Measurements from ENCODE around the gene PITPNC1.
A peak's percentile ranks its signal among the peaks of the same experiment; 100 is the strongest.
"Not testable (repeated sequence)": the region's sequence is repeated elsewhere in the genome, so short reads cannot be mapped to it uniquely, and the experiment has no call there.

The PITPNC1 gene

DNA sequence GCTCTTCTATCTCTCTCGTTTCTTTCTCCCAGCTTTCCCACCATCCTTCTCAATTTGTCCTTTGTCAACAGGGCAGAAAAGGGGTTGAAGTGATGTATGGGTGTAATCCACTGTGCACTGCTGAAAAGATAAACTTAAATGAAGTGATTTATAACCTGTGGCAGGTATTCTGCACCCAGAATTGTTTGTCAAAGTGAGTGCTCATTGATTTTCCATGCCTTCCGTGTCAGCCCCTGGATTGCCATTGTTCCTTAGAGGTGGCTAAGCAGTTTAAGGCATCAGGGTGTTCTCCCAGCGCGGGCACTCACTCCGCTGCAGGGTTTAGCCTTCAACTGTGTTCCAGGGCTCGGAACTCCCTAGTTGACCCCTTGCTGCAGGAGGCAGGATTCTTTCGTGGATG lies 82.9 kb downstream of the PITPNC1 start:
- no peak for DNase-seq (ENCODE audit: low read depth in 2 of 2)

DNA sequence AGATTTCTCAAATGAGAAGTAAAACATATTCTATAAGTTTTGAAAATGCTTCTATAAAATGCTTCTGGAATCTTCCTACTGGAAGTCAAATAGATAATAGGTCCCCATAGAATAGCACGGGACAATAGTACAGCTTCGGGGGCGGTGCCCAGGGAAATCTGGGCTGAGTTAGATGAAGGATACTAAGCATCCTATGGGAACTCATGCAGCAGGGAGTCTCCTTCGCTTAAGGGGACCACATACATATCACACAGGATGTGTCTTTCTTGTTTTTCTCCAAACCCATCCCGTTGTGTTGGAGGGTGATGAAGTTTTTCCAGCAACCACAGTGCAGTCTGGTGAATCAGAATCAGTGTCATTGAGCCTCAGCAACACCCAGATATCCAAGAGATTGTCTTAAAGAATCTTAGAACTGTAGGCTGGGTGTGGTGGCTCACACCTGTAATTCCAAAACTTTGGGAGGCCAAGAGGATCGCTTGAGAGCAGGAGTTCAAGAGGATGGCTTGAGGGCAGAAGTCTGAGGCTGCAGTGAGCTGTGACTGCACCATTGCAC lies 84.2 kb downstream of the PITPNC1 start:
- no peak for DNase-seq (ENCODE audit: low read depth in 2 of 2)

DNA sequence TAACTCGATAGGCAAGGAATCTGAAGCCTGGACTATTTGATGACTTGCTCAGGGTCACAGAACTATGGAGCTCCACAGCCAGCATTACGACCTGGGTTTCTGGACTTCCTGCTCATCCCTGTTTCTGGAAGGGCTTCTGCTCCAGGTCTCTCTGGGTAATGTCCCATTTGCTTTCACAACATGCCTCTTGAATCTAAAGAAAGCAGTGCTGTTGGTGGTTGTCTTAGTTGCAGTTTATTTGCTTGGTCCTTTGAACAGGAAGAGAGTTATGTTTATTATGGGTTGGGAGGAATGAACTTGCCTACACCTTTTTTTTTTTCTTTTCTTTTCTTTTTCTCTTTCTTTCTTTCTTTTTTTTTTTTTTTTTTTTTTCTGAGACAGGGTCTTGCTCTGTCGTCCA lies 84.8 kb downstream of the PITPNC1 start:
- no peak for DNase-seq (ENCODE audit: low read depth in 2 of 2)

DNA sequence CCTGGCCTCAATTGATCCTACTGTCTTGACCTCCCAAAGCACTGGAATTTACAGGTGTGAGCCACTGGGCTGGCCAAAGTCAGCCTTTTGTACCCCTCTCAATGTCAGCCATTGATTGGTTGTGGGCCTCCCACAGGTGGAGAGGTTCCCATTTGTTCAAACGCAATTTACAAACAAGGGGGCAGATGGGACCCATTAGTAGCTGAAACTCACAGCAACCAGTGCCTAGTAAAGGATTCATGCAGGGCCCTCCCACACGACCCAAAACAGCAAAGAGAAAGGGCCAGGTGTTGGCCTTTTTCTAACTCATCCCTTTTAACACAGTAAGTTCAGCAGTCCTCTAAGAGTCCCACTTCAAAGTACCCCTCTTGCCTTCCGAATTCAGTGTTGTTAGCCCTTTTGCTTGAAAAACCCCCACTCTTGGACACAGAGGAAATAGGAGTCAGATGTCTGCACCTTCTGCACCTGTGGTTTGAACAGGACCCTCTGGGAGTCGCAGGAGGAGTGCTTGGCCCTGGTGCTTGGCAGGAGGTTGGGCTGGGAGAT lies 89.2 kb downstream of the PITPNC1 start:
- no peak for DNase-seq (ENCODE audit: low read depth in 2 of 2)

DNA sequence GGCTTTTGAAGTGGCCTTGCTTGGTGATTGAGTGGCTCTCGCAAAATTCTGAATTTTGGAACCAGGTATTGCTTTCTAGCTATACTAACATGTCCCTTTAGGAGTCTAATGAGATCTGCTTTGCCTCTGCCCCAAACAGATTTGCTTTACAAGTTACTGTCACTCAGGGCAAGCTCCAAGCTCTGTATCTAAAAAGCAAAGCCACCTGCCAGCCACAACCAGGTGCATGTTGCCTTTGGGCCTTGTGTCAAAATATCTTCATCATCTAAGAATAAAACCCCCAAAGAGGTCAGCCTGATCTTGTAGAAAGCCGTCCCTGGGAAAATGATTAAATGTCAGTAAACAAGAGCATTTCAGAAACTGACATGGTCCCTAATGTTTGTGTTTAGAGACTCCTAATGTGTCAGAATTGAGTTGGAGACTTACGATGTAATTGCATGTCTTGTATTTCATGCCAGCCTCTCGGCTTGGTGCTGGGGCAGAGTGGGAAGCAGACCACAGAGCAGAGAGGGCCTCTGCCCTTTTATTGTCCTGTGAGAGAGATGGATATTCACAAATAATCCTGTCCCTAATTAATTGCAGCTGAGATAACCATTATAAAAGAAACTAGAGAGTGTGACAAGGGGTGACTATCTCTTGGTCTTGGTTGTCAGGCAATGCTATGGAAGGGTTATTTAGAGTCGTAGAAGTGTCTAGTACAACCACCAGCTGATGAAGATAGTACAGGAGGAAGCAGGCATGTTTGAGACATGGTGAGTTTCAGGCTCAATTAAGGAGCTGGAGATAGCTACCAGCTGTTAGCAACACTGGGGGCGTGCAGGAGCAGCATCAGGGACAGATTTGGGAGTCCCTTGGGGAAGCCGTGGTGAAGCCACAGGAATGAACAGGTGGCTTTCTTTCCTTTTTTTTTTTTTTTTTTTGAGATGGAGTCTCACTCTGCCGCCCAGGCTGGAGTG lies 90.7 kb downstream of the PITPNC1 start:
- DNase-seq (ENCODE audit: low read depth in 2 of 2): no peak

DNA sequence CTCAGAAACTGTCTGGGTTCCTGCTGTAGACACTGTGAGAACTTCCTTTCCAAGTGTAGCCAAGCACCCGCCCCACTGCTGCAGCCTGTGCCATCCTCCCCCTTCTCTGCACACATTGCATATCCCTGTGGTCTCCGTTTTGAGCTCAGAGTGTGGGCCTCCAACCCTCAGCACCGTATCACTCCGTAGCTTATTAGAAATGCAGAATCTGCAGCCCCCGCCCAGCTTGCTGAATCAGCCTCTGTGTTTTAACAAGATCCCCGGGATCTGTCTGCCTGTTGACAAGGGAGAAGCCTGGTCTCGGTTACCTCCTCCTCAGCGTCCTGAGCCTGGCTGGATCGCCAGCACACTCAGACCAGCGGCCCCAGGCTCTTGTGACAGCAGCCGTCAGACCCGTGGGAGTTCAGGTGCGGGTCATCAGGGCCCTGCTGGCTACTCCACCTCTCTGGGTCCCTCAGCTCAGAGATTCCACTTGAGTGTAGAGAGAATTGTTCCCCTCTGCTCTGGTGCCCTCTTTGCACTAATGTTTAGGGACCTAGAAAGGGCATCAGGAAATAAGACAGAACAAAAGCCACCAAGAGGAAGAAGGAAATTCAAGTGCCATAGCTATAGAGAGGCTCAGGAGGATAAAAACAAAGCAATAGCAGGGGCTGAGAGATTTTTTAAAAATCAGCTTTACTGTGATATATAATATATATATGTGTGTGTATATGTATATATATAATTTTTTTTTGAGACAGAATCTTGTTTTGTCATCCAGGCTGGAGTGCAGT lies 92.3 kb downstream of the PITPNC1 start:
- no peak for DNase-seq (ENCODE audit: low read depth in 2 of 2)

DNA sequence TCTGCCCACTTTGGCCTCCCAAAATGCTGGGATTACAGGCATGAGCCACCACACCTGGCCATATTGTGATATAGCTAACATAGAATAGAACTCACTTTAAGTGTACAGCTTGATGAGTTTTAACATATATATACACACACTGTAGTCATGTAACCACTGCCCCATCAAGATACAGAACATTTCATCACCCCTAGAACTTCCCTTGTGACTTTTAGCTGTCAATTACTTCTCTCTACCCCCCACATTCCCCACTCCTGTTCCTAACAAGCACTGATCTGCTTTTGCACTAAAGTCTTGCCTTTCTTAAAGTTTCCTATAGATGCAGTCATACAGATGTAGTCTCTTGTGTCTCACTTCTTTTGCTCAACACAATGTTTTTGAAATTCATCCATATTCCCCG lies 93.1 kb downstream of the PITPNC1 start:
- no peak for DNase-seq (ENCODE audit: low read depth in 2 of 2)

DNA sequence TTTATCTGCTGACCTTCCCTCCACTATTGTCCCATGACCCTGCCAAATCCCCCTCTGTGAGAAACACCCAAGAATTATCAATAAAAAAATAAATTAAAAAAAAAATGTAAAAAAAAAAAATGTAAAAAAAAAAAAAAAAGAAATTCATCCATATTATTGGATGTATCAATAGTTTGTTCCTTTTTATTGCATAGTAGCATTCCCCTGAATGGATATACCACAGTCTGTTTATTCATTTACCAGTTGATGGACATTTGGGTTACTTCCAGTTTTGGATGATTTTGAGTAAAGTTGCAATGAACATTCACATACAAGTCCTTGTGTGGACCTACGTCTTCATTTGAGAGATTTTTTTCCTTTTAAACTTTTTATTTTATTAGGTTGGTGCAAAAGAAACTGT lies 94.0 kb downstream of the PITPNC1 start:
- no peak for DNase-seq (ENCODE audit: low read depth in 2 of 2)

DNA sequence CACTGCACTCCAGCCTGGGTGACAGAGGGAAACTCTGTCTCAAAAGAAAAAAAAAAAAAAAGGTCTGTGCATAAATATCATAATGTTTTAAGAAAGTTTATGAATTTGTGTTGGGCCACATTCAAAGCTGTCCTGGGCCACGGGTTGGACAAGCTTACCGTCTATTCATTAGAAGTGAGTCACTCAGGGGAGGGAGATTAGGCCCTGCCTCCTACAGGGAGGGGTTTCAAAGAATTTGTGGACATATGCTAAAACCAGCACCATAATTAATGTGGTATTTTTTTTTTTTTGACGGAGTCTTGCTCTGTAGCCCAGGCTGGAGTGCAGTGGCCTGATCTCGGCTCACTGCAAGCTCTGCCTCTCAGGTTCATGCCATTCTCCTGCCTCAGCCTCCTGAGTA lies 95.5 kb downstream of the PITPNC1 start:
- not testable (repeated sequence) for DNase-seq (ENCODE audit: low read depth in 2 of 2)

DNA sequence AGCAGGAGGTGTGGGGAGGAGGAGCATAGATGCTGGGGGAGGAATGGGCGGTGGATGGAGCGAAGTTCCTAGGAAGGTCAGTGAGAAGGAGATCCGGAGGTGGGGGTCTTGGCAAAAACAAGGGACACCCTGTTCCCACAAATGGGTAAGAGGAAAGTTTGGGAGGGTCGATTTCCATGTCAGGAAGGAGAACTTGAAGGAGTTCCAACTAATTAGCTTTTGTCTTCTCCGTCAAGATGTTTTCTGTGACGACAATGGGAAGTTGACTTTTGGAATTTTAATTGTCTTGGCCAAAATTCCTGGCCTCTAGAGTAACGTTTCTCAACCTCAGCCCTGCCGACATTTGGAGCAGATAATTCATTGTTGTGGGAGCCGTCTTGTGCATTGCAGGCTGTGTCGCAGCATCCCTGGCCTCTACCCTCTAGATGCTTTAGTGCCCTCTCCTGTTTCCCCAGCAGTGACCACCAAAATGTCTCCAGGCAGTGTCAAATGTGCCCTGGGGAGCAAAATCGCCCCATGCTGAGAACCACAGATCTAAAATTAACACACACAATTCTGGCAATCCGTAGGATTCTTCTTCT lies 97.1 kb downstream of the PITPNC1 start:
- DNase-seq (ENCODE audit: low read depth in 2 of 2): no peak

DNA sequence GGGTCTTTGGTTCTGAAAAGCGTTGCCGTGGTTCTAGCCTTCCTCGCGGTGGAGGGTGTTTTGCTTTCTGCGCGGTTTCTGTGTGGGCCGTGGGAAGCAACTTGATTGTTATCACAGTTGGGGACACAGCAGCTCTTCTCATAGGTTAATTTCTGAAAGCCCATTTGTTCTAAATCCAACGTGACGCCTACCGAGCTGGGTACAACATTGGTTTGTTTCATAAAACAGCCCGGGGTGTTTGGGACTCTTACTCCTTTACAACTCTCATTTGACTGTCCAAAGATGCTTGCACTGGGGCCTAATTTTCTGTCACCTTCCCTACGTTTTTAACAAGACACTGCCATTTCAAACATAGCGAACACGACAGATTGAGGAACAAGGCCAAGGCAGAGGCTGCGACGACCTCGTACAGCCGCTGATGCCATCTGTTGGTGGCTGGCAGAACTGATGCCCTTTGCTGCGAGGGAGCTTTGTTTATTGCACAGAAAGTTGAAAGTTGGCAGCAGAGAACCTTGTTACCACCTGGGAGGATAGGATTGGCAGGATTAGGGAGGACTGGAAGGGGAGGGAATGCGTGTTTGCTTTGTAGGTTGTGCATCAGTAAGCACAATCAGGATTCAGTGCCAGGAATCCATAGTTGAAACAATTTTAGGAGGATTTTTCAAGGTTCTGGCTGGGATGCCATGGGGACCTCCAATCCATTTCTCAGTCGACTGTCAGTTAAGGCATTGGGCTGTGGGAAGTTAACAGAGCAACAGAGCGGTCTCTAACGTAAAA lies 98.3 kb downstream of the PITPNC1 start:
- peak; percentile 72 to 81 for DNase-seq (ENCODE audit: low read depth in 2 of 2)

DNA sequence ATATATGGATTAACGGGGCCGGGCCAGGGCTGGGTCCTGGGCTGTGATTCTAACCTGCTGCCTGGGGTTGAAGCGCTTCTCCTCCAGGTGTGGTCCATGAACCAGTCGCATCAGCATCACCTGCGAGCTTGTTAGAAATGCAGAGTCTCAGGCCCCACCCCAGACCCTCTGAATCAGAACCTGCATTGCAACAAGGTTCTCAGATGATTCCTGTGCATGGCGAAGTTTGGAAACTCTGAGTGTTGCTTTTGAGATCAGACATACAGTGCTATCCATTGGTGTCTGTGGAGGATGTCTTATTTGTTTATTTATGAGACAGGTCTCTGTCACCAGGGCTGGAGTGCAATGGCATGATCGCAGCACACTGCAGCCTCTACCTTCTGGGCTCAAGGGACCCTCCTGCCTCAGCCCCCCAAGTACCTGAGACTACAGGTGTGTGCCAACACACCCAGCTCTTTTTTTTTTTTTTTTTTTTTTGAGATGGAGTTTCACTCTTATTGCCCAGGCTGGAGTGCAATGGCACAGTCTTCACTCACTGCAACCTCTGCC lies 99.8 kb downstream of the PITPNC1 start:
- DNase-seq (ENCODE audit: low read depth in 2 of 2): no peak

DNA sequence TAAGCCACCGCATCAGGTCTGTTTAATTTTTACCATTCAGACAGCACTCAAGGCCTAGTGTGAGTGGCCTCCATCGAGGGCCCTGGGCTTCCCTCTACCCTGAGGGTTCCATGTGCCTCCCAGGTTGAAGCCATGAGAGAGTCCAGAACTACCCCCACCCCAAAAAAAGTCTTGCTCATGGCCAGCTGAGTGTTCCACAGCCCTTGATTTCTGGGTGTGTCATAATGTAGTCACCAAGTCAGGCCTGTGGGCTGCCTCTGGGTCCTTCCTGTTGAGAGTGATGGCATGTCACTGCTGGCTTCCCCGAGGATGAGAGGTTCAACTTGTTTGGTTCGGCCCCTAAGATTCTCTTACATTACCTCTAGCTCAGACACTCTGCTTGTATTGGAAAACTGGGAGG lies 100.6 kb downstream of the PITPNC1 start:
- peak; percentile 25 to 41 for DNase-seq (ENCODE audit: low read depth in 2 of 2)

DNA sequence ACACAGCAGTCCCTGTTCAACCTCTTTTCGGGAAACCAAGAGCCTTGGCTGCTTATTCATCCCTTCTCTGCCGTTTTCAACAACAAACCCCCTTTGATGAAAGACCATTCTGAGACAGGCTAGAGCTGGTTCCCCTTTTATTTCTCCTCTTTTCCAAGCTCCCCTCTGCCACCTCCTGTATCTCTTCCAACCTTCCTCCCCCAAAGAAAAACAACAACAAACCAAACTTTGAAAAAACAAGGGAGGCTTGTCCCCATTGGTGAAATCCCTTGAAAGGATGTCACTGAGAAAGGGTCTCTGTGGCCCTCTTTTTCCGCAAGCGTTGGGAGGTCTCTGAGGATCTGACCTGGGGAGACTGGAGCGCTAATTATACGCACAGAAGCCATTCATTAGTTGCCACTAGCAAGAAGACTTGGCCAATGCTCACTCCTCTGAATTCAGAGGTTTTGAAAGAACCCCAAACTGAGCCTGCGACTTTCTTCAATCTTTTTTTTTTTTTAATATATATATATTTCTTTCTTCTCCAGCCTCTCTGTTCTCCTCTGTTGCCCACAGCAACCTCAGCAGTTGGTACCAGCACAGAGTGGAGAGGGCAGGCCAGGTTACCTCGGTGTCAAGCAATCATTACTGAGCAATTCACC lies 101.4 kb downstream of the PITPNC1 start:
- no peak for DNase-seq (ENCODE audit: low read depth in 2 of 2)

DNA sequence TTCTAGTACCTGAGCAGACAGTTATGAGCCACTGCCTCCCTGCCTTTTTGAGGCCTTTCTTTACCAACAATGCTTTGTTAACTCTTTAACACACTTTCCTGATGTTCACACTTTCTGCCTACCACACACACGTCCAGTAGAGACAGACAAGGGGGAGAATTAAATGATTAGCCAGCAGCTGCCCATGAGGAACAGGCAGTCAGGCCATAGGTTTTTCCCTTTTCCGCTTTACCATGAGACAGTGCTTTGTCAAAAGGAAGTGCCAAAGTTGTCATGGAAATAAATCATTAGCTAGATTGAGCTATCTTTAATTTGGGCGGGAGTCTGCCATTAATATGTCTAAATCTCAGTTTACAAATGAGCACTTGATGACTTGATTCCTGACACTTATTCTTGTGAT lies 102.1 kb downstream of the PITPNC1 start:
- no peak for DNase-seq (ENCODE audit: low read depth in 2 of 2)

DNA sequence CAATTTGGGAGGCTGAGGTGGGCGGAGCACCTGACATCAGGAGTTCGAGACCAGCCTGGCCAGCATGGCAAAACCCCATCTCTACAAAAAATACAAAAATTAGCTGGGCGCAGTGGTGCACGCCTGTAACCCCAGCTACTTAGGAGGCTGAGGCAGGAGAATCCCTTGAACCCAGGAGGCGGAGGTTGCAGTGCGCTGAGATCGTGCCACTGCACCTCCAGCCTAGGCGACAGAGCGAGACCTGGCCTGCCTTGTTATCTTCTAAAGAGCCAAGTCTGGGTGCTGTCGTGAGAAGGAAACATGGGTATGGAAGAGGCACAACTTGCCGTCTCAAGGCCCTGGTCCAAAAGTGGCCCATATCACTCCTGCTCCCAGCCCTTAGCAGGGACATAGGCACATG lies 103.9 kb downstream of the PITPNC1 start:
- not testable (repeated sequence) for DNase-seq (ENCODE audit: low read depth in 2 of 2)

DNA sequence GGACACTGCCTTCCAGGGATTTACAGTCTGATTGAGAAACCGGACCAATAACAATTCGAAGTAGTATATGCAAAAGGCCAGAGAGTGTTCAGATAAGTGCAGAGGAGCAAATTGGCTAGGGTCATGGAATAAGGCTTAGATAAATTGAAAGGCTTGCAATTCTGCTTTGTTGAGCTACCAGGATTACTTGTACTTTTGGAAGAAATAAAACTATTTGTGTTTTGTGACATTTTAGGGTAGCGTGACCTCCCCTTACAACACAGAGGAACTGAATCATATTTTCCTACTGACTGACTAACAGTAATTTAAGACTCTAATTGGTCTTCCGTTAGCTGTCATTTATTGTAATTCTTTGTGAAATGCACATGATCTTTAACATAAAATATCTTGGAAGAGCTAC lies 104.7 kb downstream of the PITPNC1 start:
- DNase-seq (ENCODE audit: low read depth in 2 of 2): no peak

DNA sequence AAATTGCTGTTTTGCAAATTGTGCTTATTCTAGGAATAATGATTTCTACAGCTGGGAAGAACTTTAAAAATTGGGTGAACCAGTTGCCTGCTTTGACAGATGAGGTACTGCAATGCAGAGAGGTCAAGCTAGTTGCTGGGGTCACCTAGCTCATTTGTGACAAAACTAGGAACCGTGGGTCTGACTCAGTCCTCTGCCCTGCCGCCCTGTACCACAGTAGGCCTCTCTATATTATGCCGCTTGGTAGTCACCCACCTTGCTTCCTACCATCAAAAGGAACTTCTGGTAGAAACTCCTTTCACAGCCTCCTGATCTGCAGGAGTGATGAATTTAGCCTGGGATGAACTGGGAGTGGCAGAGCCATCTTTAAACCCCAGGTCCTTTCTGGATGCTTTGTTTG lies 105.7 kb downstream of the PITPNC1 start:
- DNase-seq (ENCODE audit: low read depth in 2 of 2): no peak

DNA sequence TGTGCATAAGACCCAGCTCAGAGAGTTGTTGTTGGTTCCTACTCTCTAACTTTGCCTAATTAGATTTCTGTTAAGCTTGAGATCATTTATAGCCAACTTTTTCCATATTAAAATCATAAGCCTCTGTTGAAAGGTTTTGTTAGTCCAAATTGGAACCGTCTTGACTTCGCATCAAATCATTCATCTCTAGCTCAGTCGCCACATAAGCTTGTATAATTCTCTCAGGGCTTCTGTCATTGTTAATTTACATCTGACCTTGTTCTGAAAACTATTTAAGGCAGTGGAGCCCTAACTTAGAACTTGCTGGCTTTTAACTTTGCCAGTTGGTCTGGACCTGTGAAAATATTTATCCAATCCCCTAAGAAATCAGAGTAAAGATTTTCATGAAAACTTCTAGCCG lies 107.2 kb downstream of the PITPNC1 start:
- no peak for DNase-seq (ENCODE audit: low read depth in 2 of 2)

DNA sequence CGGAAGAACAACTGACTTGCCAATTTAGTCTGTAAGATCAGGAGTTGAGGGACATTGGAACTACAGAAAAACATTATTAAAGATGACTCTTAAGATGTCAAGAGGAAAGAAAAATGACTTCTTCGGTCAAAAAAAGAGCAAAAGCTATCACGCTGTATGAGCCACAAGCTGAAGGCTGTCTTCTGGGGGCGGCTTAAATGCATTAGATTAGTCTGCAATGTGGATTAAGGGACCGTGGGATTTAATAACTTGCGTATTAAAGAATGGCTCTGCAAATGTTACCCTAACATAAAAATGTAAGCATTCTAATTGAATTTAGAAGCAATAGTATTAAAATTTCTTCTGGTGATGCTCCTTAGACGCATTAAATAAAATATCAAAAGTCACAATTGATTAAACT lies 108.6 kb downstream of the PITPNC1 start:
- no peak for DNase-seq (ENCODE audit: low read depth in 2 of 2)

Measured in activated CD4-positive, alpha-beta T cell treated with anti-CD3 and anti-CD28 coated beads for 24 hours (primary cell).